EH (cell line): ENCODE measurements around the gene TPRN.

Experiments
- DNase-seq: peaks from one replicate; pipeline ENCODE4 v3.0.0-alpha.2; 2015; ENCODE audit warnings: low read depth

The TPRN gene

GRCh38 chr9:137212520-137212919 lies 12.0 kb upstream of the TPRN start:
- DNase-seq: no peak

- DNase-seq: no peak
Observed at GRCh38 chr9:137211532-137211931, 11.0 kb upstream of the TPRN start.

- no peak for DNase-seq
Observed at GRCh38 chr9:137206602-137207001, 6.1 kb upstream of the TPRN start.

GRCh38 chr9:137205126-137206069 lies 4.9 kb upstream of the TPRN start, which contains the start of the genes NDOR1 and TMEM203:
Gene NDOR1, plus strand, starts transcription at chr9:137205700. Its CDS starts 78 bp downstream, at chr9:137205778.
Gene TMEM203, minus strand, starts transcription at chr9:137205648. Its CDS starts 234 bp downstream, at chr9:137205414.
- peak; percentile 82 for DNase-seq

GRCh38 chr9:137204731-137205125 lies 4.2 kb upstream of the TPRN start:
- DNase-seq: no peak

- DNase-seq: no peak
Observed at GRCh38 chr9:137202966-137203365, 2.4 kb upstream of the TPRN start.

GRCh38 chr9:137201205-137201868 lies 796 bp upstream of the TPRN start:
- DNase-seq: no peak

GRCh38 chr9:137199411-137200121 lies 975 bp downstream of the TPRN start:
- DNase-seq: peak; percentile 33

- DNase-seq: no peak
Observed at GRCh38 chr9:137198902-137199283, 1.6 kb downstream of the TPRN start.

- DNase-seq: no peak
Observed at GRCh38 chr9:137198051-137198901, 2.3 kb downstream of the TPRN start.

GRCh38 chr9:137195525-137196220 lies 4.9 kb downstream of the TPRN start:
- no peak for DNase-seq

GRCh38 chr9:137194909-137195308 lies 5.6 kb downstream of the TPRN start:
- no peak for DNase-seq

GRCh38 chr9:137194388-137194787 lies 6.2 kb downstream of the TPRN start:
- DNase-seq: no peak

- DNase-seq: no peak
Observed at GRCh38 chr9:137193771-137194170, 6.8 kb downstream of the TPRN start.

GRCh38 chr9:137192859-137193258 lies 7.7 kb downstream of the TPRN start:
- no peak for DNase-seq

GRCh38 chr9:137192448-137192780 lies 8.1 kb downstream of the TPRN start:
- no peak for DNase-seq

GRCh38 chr9:137191691-137192447 lies 8.7 kb downstream of the TPRN start:
- no peak for DNase-seq

GRCh38 chr9:137191245-137191644 lies 9.3 kb downstream of the TPRN start:
- no peak for DNase-seq

GRCh38 chr9:137190315-137190856 lies 10.2 kb downstream of the TPRN start:
- DNase-seq: no peak
